RWPE1 (cell line): ENCODE measurements around the gene UNC5C.

Experiments
- CTCF ChIA-PET: fragments of 350-600 bp; sonication (Branson Sonifier 250); formaldehyde crosslinking; extraction: SDS; loops from one replicate; lab custom pipeline; 2021; lab: Yijun Ruan, JAX
- POLR2A ChIA-PET: fragments of 400-600 bp; formaldehyde crosslinking; extraction: SDS; loops from one replicate; lab custom pipeline; 2020; ENCODE audit warnings: antibody characterized with exemption; ENCODE audit not compliant: low non-redundant PET; lab: Yijun Ruan, JAX
- DNase-seq: peaks from one replicate; pipeline ENCODE4 v3.0.0; 2012; ENCODE audit warnings: low spot score
- H3K27ac ChIP-seq: fragments of 450-650 bp; 2 replicates; pipeline ENCODE4 v1.5.1; 2017
- TF ChIP-seq, protein P1 (sequence below): fragments of 450-650 bp; conservative IDR thresholded peaks from 2 replicates; pipeline ENCODE4 v1.5.1; 2017; ENCODE audit warnings: low read depth, mild to moderate bottlenecking

UNC5C gene

GRCh38 chr4:95360906-95361695, 187.7 kb downstream of the UNC5C start:
- POLR2A ChIA-PET = no interaction called here
- CTCF ChIA-PET = interaction anchor here (0.6 kb wide), 1 partner anchor 811 kb away, joined by 4 read pairs; no protein-coding TSS in a partner anchor
- TF ChIP-seq, protein P1, sequence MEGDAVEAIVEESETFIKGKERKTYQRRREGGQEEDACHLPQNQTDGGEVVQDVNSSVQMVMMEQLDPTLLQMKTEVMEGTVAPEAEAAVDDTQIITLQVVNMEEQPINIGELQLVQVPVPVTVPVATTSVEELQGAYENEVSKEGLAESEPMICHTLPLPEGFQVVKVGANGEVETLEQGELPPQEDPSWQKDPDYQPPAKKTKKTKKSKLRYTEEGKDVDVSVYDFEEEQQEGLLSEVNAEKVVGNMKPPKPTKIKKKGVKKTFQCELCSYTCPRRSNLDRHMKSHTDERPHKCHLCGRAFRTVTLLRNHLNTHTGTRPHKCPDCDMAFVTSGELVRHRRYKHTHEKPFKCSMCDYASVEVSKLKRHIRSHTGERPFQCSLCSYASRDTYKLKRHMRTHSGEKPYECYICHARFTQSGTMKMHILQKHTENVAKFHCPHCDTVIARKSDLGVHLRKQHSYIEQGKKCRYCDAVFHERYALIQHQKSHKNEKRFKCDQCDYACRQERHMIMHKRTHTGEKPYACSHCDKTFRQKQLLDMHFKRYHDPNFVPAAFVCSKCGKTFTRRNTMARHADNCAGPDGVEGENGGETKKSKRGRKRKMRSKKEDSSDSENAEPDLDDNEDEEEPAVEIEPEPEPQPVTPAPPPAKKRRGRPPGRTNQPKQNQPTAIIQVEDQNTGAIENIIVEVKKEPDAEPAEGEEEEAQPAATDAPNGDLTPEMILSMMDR = no peak
- H3K27ac ChIP-seq = no peak overlapping the region
- DNase-seq = no peak

GRCh38 chr4:95360256-95360903, 188.4 kb downstream of the UNC5C start:
- TF ChIP-seq, protein P1 = no peak
- CTCF ChIA-PET = interaction anchor here (0.6 kb wide), 1 partner anchor 812 kb away, joined by 4 read pairs; no protein-coding TSS in a partner anchor
- no peak overlapping the region for H3K27ac ChIP-seq
- no peak for DNase-seq
- POLR2A ChIA-PET = no interaction called here

GRCh38 chr4:95358421-95358820, 190.4 kb downstream of the UNC5C start:
- no peak for DNase-seq
- ChIA-PET POLR2A (no interaction called here), CTCF (interaction anchor here (0.7 kb wide), 1 partner anchor 1499 kb away, joined by 3 read pairs; no protein-coding TSS in a partner anchor)
- H3K27ac ChIP-seq = no peak overlapping the region
- TF ChIP-seq, protein P1 = no peak

DNA sequence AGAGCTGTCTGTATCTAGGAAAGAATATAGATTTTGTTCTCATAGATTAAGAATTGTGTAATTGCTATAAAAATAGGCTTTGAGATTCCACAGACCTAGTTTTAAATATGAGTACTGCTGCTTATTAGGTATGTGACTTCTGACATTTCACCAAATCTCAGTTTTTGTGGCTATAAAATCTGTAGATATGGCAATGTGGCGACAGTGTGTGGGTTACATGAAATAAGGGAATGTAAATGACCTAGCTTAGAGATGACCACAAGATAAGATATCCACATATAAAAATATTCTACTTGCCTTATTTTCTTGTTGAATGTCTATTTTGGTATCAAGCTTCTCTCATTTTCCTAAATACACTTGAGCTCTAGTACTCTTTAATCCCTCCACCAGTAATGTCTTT, 193.8 kb downstream of the UNC5C start:
- POLR2A ChIA-PET = no interaction called here
- H3K27ac ChIP-seq = no peak overlapping the region
- no peak for DNase-seq
- TF ChIP-seq, protein P1 = no peak
- CTCF ChIA-PET = interaction anchor here (0.6 to 0.7 kb wide), 2 partner anchors 158 to 702 kb away, joined by 3 to 5 read pairs; no protein-coding TSS in a partner anchor

DNA sequence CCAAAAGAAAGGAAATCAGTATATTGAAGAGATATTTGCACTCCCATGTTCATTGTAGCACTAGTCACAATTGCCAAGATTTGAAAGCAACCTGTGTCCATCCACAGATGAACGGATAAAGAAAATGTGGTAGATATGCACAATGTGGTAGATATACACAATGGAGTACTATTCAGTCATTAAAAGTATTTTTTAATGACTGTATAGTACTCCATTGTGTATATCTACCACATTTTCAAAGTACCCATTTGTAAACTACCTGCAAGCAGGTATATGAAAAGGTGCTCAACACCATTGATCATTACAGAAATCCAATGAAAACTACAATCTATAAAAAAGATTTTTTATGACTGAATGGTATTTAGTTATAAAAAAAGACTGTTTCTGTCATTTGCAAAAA, 200.4 kb downstream of the UNC5C start:
- no peak overlapping the region for H3K27ac ChIP-seq
- ChIA-PET CTCF (no interaction called here), POLR2A (no interaction called here)
- DNase-seq = no peak
- TF ChIP-seq, protein P1 = no peak

DNA sequence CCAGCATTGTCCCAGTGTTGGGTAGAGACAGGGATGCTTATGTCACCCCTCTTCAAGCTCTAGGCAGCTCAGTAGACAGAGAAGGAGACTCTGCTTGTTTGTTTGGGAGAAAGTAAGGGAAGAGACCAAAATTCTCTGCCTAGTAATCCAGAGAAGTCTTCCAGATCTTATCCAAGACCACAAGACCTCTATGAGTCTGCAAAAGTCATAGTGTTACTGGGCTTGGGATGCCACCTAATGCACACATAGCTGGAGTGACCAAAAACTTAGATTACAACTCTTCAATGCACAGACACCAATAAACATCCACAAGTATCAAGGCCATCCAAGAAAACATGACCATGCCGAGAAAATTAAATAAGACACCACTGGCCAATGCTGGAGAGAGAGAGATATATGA, 205.5 kb downstream of the UNC5C start:
- TF ChIP-seq, protein P1 = no peak
- DNase-seq = no peak
- POLR2A ChIA-PET = no interaction called here
- CTCF ChIA-PET = no interaction called here
- H3K27ac ChIP-seq = no peak overlapping the region
